ENCODE measurements around the gene CTSE. TPM values are rescaled to one million over a fixed set of nuclear protein-coding genes. Genes with fewer than 3 reads are reported as not detected.

Gene CTSE
- polyA plus RNA-seq, 3 donors: 0.54 to 33.9 (median 9.2) TPM

DNA sequence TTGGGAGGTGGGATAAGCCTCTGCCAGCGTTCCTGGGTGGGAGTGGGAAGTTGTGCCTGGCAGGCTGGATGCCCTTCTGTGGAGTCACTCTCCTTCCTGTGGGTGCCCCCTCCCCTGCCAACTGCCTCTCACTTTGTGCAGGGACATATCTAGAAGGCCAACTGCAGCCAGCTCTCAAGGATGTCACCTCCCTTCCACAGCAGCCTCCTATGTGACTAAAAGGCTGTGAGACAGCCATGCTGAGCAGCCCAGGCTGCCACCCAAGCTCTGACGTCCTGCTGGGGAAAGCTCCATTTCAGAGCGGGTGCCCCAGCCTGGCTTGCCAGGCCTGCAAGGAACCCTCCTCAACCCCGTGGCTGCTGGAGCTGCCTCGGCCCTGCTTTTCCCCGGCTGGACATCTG is 60.9 kb downstream of the CTSE start:
- H3K27ac ChIP-seq (ENCODE audit: low read depth, low read length): no peak overlapping the region

DNA sequence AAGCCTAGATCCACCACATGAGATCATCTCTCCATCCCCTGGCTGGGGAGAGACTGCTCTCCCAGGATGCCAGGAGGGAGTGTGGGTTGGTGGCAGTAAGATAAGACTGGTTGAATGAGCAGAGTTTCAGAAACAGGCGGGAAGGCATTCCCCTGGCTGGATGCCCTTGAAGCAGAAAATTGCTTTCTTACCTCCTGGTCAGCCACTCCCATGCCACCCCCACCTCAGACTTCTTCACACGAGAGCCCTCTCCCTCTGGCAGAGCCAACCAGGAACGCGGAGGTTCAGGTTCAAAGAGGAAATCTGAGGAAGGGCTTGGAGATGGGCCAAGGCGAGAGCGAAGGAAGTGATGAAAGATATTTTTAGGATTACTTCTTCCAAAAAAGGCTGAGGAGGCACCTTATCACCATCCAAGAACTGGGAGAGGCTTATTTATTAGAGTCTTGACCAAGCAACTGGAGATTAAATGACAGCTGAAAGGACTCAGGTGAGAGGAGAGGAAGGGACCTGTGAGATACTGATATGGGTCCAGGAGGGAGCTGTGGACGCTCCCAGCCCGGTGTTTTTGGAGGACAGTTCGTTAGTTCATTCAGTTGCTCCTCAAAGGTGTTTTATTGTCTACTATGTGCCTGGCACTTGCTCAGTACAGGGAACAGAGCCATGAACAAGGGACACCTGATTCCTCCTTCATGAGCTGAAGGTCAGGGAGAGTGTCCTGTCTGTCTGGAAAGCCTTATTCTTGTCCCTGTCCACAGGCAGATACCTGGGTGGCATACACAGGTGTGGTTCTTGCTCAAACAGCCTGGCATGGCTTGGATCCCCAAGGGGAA is 61.5 kb downstream of the CTSE start:
- H3K27ac ChIP-seq (ENCODE audit: low read depth, low read length): no peak overlapping the region
- WGBS, 3 donors: 32 to 71% (median 35%) methylated on average over 9 of the region's 9 CpGs

More for the DNA sequence above, 60.9 kb downstream of the CTSE start:
- WGBS, 3 donors: 81 to 84% (median 82%) methylated on average over 6 of the region's 6 CpGs

DNA sequence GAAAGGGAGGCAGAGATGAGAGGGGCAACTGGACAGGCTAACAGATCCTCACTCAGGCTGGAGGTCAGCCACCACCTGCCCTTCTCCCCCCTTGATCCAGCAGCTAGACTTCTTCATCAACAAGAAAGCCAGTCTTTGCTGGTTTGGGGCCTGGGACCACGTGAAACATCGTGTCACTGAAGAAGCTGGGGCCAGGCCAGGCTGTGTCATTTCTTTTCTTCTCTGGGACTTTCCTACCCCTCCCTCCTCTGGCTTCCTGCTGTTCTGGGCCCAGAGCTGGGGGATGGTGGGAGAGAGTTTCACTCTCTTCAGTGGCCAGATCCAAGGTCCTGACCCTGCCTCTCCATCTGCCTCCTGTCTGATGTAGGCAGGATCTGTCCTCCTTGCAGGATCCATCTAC is 62.3 kb downstream of the CTSE start:
- no peak overlapping the region for H3K27ac ChIP-seq (ENCODE audit: low read depth, low read length)
- WGBS, 3 donors: 15 to 68% (median 27%) methylated on average over 2 of the region's 2 CpGs

DNA sequence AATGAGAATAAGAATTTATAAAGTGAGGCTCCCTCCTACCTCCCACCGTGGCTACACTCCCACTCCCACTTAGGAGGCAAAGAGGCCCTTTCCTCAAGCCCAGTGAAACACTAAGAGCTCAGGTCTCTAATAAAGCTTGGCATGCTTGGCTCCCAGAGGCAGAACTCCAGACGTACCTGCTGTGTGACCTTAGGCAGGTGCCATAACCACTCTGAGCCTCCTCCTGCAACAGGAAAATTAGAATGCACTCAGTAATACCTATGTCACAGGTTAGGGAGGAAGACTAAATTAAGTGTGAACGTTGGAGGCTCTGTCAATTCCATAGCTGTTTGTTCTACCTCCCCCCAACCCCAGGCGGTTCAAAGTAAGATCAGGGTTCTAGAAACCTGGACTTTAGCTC is 63.9 kb downstream of the CTSE start:
- 81 to 92% (median 84%) methylated on average over 4 of the region's 4 CpGs for WGBS, 3 donors
- no peak overlapping the region for H3K27ac ChIP-seq (ENCODE audit: low read depth, low read length)

Other genes starting within 250 kb of the CTSE start
- gene RAB29, start 248.4 kb downstream of the CTSE start, polyA plus RNA-seq: 10 to 100 TPM in 2 of 3 donors, 1 to 10 TPM in 1; 7.1 to 19.3 (median 17.4) TPM
- gene SLC41A1, start 210.7 kb downstream of the CTSE start, polyA plus RNA-seq: 10 to 100 TPM; 18.4 to 26.0 (median 21.8) TPM
- 10 to 100 TPM in 1 of 3 donors, under 1 TPM in 2; 0.10 to 15.5 (median 0.45) TPM for gene PM20D1, start 173.8 kb downstream of the CTSE start, polyA plus RNA-seq
- gene SLC26A9, start 80.4 kb downstream of the CTSE start, polyA plus RNA-seq: 1 to 10 TPM in 1 of 3 donors, under 1 TPM in 2; 0.11 to 1.9 (median 0.43) TPM
- gene RAB7B, start 20.5 kb downstream of the CTSE start, polyA plus RNA-seq: 1 to 10 TPM in 2 of 3 donors, under 1 TPM in 1; 0.54 to 6.4 (median 5.5) TPM
- 1 to 10 TPM in 1 of 3 donors, under 1 TPM in 2; 0.74 to 1.5 (median 0.79) TPM for gene RHEX, start 29.3 kb upstream of the CTSE start, polyA plus RNA-seq
- gene AVPR1B, start 93.5 kb upstream of the CTSE start, polyA plus RNA-seq: under 1 TPM in 1 of 3 donors, not detected in 2; 0.14 TPM
- gene FAM72A, start 178.9 kb upstream of the CTSE start, polyA plus RNA-seq: 1 to 10 TPM in 2 of 3 donors, under 1 TPM in 1; 0.54 to 5.3 (median 2.3) TPM
- 10 to 100 TPM in 2 of 3 donors, 1 to 10 TPM in 1; 5.6 to 25.4 (median 16.3) TPM for gene SRGAP2, start 179.6 kb upstream of the CTSE start, polyA plus RNA-seq

Measured in adipose tissue (tissue), 3 donors.